Measurements from ENCODE around the gene FBXW10B. TPM values are rescaled to one million over a fixed set of nuclear protein-coding genes. Genes with fewer than 3 reads are reported as not detected.
"Not testable (repeated sequence)": the region's sequence is repeated elsewhere in the genome, so short reads cannot be mapped to it uniquely, and the experiment has no call there.

FBXW10B gene
- total RNA-seq, 2 experiments from 2014 or later, result 0.45 TPM; not detected in 1

GRCh38 chr17:15649861-15650421, 30.4 kb upstream of the FBXW10B start:
- H3K27ac ChIP-seq (ENCODE audit: low read depth in 1 of 2, low read length in 2 of 2), result no peak overlapping the region
- no peak for TF ChIP-seq CTCF (IDR thresholded peaks at IDR 0.05)
- no peaks in the 10 kb centered on the region for H3K9me3 ChIP-seq (ENCODE audit: control insufficient read depth in 1 of 2, insufficient read depth in 1 of 2, low read length in 2 of 2)
- ChIA-PET CTCF (no interaction called here), POLR2A (no interaction called here)
- no peak overlapping the region for H3K4me3 ChIP-seq (ENCODE audit: low read length)
- H3K36me3 ChIP-seq (ENCODE audit: insufficient read depth, low read length), result no peaks in the 10 kb centered on the region
- no peaks in the 10 kb centered on the region for H3K27me3 Mint-ChIP-seq
- peaks cover 10% of the 10 kb centered on the region for H3K4me1 Mint-ChIP-seq (ENCODE audit: low read depth)
- no peak overlapping the region for H3K27ac Mint-ChIP-seq
- no peaks in the 10 kb centered on the region for H3K36me3 Mint-ChIP-seq (ENCODE audit: low read depth)
- H3K27me3 ChIP-seq (ENCODE audit: control insufficient read depth in 1 of 2, insufficient read depth in 2 of 2, low read length in 2 of 2), result no peaks in the 10 kb centered on the region
- no peak for ATAC-seq (ENCODE audit: poor library complexity)
- H3K4me1 ChIP-seq (ENCODE audit: insufficient read depth, low read length), result peaks cover 12% of the 10 kb centered on the region
- intact Hi-C loops (cut with DNase I, micrococcal nuclease), result no loop called here
- H3K9me3 Mint-ChIP-seq, result no peaks in the 10 kb centered on the region
- no peak for DNase-seq
- no peak overlapping the region for H3K4me3 Mint-ChIP-seq

- Histone ChIP-seq H3K27me3 (ENCODE audit: control insufficient read depth in 1 of 2, insufficient read depth in 2 of 2, low read length in 2 of 2) (no peaks in the 10 kb centered on the region), H3K36me3 (ENCODE audit: insufficient read depth, low read length) (no peaks in the 10 kb centered on the region), H3K27ac (ENCODE audit: low read depth in 1 of 2, low read length in 2 of 2) (no peak overlapping the region), H3K4me1 (ENCODE audit: insufficient read depth, low read length) (peaks cover 12% of the 10 kb centered on the region), H3K9me3 (ENCODE audit: control insufficient read depth in 1 of 2, insufficient read depth in 1 of 2, low read length in 2 of 2) (no peaks in the 10 kb centered on the region), H3K4me3 (ENCODE audit: low read length) (no peak overlapping the region)
- Mint-ChIP-seq H3K36me3 (ENCODE audit: low read depth) (no peaks in the 10 kb centered on the region), H3K27me3 (no peaks in the 10 kb centered on the region), H3K4me3 (no peak overlapping the region), H3K4me1 (ENCODE audit: low read depth) (peaks cover 10% of the 10 kb centered on the region), H3K9me3 (no peaks in the 10 kb centered on the region), H3K27ac (no peak overlapping the region)
- ChIA-PET POLR2A (no interaction called here), CTCF (no interaction called here)
- no peak for TF ChIP-seq CTCF (IDR thresholded peaks at IDR 0.05)
- intact Hi-C loops (cut with DNase I, micrococcal nuclease), result no loop called here
- DNase-seq, result no peak
- ATAC-seq (ENCODE audit: poor library complexity), result no peak
Observed at GRCh38 chr17:15648386-15648785, 28.9 kb upstream of the FBXW10B start.

- H3K36me3 ChIP-seq (ENCODE audit: insufficient read depth, low read length); H3K9me3 ChIP-seq (ENCODE audit: control insufficient read depth in 1 of 2, insufficient read depth in 1 of 2, low read length in 2 of 2); CTCF ChIA-PET; H3K4me3 ChIP-seq (ENCODE audit: low read length); H3K4me1 ChIP-seq (ENCODE audit: insufficient read depth, low read length); H3K4me3 Mint-ChIP-seq; POLR2A ChIA-PET; H3K27me3 Mint-ChIP-seq; DNase-seq; intact Hi-C loops (cut with DNase I, micrococcal nuclease); H3K27ac ChIP-seq (ENCODE audit: low read depth in 1 of 2, low read length in 2 of 2); H3K9me3 Mint-ChIP-seq; H3K36me3 Mint-ChIP-seq (ENCODE audit: low read depth); H3K4me1 Mint-ChIP-seq (ENCODE audit: low read depth); H3K27ac Mint-ChIP-seq; H3K27me3 ChIP-seq (ENCODE audit: control insufficient read depth in 1 of 2, insufficient read depth in 2 of 2, low read length in 2 of 2); ATAC-seq (ENCODE audit: poor library complexity): not testable (repeated sequence)
Observed at GRCh38 chr17:15645942-15646312, 26.4 kb upstream of the FBXW10B start.

GRCh38 chr17:15645099-15645941, 25.8 kb upstream of the FBXW10B start:
- H3K4me1 ChIP-seq (ENCODE audit: insufficient read depth, low read length); H3K4me3 Mint-ChIP-seq; H3K27ac Mint-ChIP-seq; H3K36me3 ChIP-seq (ENCODE audit: insufficient read depth, low read length); H3K4me3 ChIP-seq (ENCODE audit: low read length); H3K27me3 ChIP-seq (ENCODE audit: control insufficient read depth in 1 of 2, insufficient read depth in 2 of 2, low read length in 2 of 2); H3K27ac ChIP-seq (ENCODE audit: low read depth in 1 of 2, low read length in 2 of 2); ATAC-seq (ENCODE audit: poor library complexity); CTCF ChIA-PET; H3K27me3 Mint-ChIP-seq; H3K4me1 Mint-ChIP-seq (ENCODE audit: low read depth); DNase-seq; POLR2A ChIA-PET; intact Hi-C loops (cut with DNase I, micrococcal nuclease); H3K9me3 Mint-ChIP-seq; H3K36me3 Mint-ChIP-seq (ENCODE audit: low read depth); H3K9me3 ChIP-seq (ENCODE audit: control insufficient read depth in 1 of 2, insufficient read depth in 1 of 2, low read length in 2 of 2): not testable (repeated sequence)

- H3K4me1 ChIP-seq (ENCODE audit: insufficient read depth, low read length); H3K27me3 Mint-ChIP-seq; CTCF ChIA-PET; H3K4me3 ChIP-seq (ENCODE audit: low read length); H3K27ac ChIP-seq (ENCODE audit: low read depth in 1 of 2, low read length in 2 of 2); H3K36me3 ChIP-seq (ENCODE audit: insufficient read depth, low read length); ATAC-seq (ENCODE audit: poor library complexity); POLR2A ChIA-PET; intact Hi-C loops (cut with DNase I, micrococcal nuclease); H3K4me3 Mint-ChIP-seq; DNase-seq; H3K36me3 Mint-ChIP-seq (ENCODE audit: low read depth); H3K9me3 ChIP-seq (ENCODE audit: control insufficient read depth in 1 of 2, insufficient read depth in 1 of 2, low read length in 2 of 2); H3K9me3 Mint-ChIP-seq; H3K27me3 ChIP-seq (ENCODE audit: control insufficient read depth in 1 of 2, insufficient read depth in 2 of 2, low read length in 2 of 2); H3K4me1 Mint-ChIP-seq (ENCODE audit: low read depth); H3K27ac Mint-ChIP-seq: not testable (repeated sequence)
Observed at GRCh38 chr17:15642505-15643251, 23.2 kb upstream of the FBXW10B start.

All from CD4-positive, alpha-beta T cell (primary cell).